Right atrium auricular region (tissue), 2 donors: ENCODE measurements around the gene PDP2. TPM values are rescaled to one million over a fixed set of nuclear protein-coding genes. Genes with fewer than 3 reads are reported as not detected.

Source experiments
- DNase-seq: peaks from one replicate; pipeline ENCODE4 v3.0.0-alpha.2; 2019; ENCODE audit warnings: low spot score
- H3K27ac ChIP-seq, 2 donors: fragments of 200-600 bp; sonication (generic); 1 replicate in 1 of 2; 2 replicates in 1 of 2; pipeline ENCODE4 v1.5.1; 2016 to 2019
- H3K27me3 ChIP-seq, 2 donors: fragments of 200-600 bp; sonication (generic); one replicate each; pipeline versions ENCODE4 v1.5.1 to v1.6.0; 2017 to 2019
- H3K36me3 ChIP-seq: fragments of 200-600 bp; sonication (generic); one replicate; pipeline ENCODE4 v1.5.1; 2016
- H3K4me1 ChIP-seq, 2 donors: fragments of 200-600 bp; sonication (generic); one replicate each; pipeline versions ENCODE4 v1.5.1 to v1.6.0; 2017 to 2019
- H3K4me3 ChIP-seq, 2 donors: fragments of 200-600 bp; sonication (generic); 1 replicate in 1 of 2; 2 replicates in 1 of 2; pipeline ENCODE4 v1.5.1; 2017 to 2019; ENCODE audit warnings: mild to moderate bottlenecking in 1 of 2, moderate library complexity in 1 of 2
- H3K9me3 ChIP-seq, 2 donors: fragments of 200-600 bp; sonication (generic); one replicate each; pipeline ENCODE4 v1.5.1; 2019
- total RNA-seq, 2 donors: library from RNA; depleted of rRNA; stranded (reverse); fragments of >200 nt; gene quantifications; one replicate each; pipeline ENCODE4 v1.1.0, GENCODE V29; 2016
- TF ChIP-seq, protein P1 (sequence below), 2 donors: fragments of 200-600 bp; sonication (generic); IDR thresholded peaks; one replicate each; pipeline ENCODE4 v1.5.1; 2019; ENCODE audit warnings: antibody characterized with exemption in 2 of 2

The PDP2 gene
- total RNA-seq, 2 donors from 2014 or later = 1.7 to 3.4 TPM

DNA sequence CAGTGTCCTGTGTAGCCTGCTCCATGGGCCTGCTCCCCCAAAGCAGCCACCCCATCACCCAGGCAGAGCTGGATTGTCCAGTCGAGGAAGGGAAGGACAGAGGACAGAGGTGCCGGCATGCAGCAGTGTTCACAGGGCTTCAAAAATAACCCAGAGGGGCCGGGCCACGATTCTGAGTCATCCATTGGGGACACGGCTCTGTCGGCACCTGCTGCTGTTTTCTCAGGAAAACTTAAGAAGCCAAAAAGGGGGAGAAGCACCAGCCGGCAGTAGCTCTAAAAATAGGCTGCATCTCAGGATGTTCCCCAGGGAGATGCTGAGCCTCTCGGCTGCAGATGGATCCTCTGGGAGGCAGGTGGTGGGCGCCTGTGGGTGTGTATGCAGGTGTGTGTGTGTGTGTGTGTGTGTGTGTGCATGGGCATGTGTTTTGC lies 34.5 kb upstream of the PDP2 start:
- H3K4me1 ChIP-seq = peaks cover 0 to 14% of the 10 kb centered on the region in 2 donors
- H3K9me3 ChIP-seq = no peaks in the 10 kb centered on the region
- peaks cover 0 to 3% of the 10 kb centered on the region in 2 donors for H3K27me3 ChIP-seq
- no peak overlapping the region for H3K27ac ChIP-seq
- H3K4me3 ChIP-seq = no peak overlapping the region
- DNase-seq = no peak
- TF ChIP-seq, protein P1, sequence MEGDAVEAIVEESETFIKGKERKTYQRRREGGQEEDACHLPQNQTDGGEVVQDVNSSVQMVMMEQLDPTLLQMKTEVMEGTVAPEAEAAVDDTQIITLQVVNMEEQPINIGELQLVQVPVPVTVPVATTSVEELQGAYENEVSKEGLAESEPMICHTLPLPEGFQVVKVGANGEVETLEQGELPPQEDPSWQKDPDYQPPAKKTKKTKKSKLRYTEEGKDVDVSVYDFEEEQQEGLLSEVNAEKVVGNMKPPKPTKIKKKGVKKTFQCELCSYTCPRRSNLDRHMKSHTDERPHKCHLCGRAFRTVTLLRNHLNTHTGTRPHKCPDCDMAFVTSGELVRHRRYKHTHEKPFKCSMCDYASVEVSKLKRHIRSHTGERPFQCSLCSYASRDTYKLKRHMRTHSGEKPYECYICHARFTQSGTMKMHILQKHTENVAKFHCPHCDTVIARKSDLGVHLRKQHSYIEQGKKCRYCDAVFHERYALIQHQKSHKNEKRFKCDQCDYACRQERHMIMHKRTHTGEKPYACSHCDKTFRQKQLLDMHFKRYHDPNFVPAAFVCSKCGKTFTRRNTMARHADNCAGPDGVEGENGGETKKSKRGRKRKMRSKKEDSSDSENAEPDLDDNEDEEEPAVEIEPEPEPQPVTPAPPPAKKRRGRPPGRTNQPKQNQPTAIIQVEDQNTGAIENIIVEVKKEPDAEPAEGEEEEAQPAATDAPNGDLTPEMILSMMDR (IDR thresholded peaks at IDR 0.05) = no peak
- H3K36me3 ChIP-seq = no peaks in the 10 kb centered on the region

DNA sequence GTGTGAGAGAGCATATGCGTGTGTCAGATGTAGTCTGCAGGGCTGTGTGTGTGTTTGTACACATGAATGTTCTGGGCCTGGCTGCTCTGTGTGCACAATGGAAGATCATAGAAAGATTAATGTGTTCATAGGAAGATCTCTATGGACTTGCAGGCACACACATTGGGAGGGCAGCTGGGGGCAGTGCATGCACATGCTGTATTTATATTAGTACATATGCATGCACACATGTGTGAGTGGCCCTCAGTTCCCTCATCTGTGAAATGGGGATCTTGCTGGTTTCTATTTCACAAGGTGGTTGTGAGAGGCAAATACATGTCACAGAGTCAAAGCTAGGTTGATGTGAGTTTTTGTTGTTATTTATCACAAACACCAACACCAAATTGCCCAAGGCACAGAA lies 34.0 kb upstream of the PDP2 start:
- Histone ChIP-seq H3K27ac (no peak overlapping the region), H3K27me3 (peaks cover 0 to 3% of the 10 kb centered on the region in 2 donors), H3K9me3 (no peaks in the 10 kb centered on the region), H3K4me1 (peaks cover 0 to 14% of the 10 kb centered on the region in 2 donors), H3K4me3 (no peak overlapping the region), H3K36me3 (no peaks in the 10 kb centered on the region)
- no peak for DNase-seq
- TF ChIP-seq, protein P1 (IDR thresholded peaks at IDR 0.05) = no peak

DNA sequence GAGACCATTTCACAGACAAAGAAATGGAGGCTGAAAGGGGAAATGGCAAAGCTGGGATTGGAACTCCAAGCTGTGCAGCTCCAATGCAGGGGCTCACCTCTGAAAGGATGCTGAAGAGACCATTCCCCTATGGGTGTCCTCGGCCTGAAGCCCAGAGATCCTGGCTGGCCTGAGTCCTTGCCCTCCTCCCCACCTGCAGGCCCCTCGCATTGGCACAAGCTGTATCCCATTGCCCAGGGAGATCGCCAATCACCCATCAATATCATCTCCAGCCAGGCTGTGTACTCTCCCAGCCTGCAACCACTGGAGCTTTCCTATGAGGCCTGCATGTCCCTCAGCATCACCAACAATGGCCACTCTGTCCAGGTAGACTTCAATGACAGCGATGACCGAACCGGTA lies 33.5 kb upstream of the PDP2 start:
- no peaks in the 10 kb centered on the region for H3K36me3 ChIP-seq
- H3K27me3 ChIP-seq = peaks cover 0 to 3% of the 10 kb centered on the region in 2 donors

DNA sequence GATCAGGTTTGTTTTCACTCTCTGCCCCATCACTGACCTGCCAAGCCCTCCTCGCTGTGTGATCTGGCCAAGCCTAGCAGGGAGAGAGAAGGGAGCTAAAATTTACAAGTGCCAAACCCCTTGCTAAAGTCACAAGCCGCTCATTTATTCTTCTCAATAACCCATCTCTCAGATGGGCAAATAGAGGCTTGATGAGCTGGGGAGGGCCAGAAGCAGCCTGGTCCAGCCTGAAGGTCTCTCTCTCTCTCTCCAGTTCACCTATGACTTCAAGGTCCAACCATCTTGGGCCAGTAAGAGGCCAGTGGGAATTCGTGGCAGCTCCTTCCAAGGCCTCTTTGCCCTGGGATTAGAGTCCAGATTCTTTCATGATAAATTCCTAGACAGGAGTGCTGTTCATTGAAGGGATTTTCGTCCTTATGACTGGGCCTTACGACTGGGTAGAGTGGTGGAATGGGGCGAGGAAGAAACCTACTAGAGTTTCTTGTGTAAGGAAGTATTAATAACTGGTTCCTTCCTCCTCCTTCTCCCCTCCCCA lies 32.7 kb upstream of the PDP2 start:
- Histone ChIP-seq H3K4me1 (peaks cover 0 to 14% of the 10 kb centered on the region in 2 donors), H3K27me3 (peaks cover 0 to 3% of the 10 kb centered on the region in 2 donors), H3K9me3 (no peaks in the 10 kb centered on the region), H3K36me3 (no peaks in the 10 kb centered on the region), H3K27ac (no peak overlapping the region), H3K4me3 (no peak overlapping the region)
- no peak for DNase-seq
- TF ChIP-seq, protein P1 (IDR thresholded peaks at IDR 0.05) = no peak

More for the DNA sequence above, 33.5 kb upstream of the PDP2 start:
- Histone ChIP-seq H3K9me3 (no peaks in the 10 kb centered on the region), H3K4me1 (peaks cover 0 to 14% of the 10 kb centered on the region in 2 donors), H3K27ac (no peak overlapping the region), H3K4me3 (no peak overlapping the region)
- TF ChIP-seq, protein P1 (IDR thresholded peaks at IDR 0.05) = no peak
- no peak for DNase-seq

DNA sequence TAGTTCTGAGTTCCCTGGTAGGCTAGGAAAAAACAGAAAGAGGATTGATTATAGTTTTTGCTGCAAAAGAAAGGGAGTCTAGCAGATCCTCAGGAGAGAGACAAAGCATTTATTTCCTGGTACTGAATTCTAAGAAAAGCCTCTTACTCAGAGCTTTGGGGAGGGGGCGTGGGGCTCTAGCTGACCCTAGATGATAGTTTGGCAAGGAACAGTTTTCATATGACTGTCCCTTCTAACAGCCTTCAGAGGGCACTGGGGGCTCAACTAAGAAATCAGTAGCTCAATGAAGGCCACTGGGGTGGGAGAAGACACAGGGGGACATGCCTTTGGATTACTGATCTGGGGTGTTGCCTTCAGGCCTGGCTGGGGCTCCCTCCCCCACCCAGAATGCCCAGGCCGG lies 32.1 kb upstream of the PDP2 start:
- no peaks in the 10 kb centered on the region for H3K9me3 ChIP-seq
- H3K36me3 ChIP-seq = no peaks in the 10 kb centered on the region
- no peak overlapping the region for H3K27ac ChIP-seq
- H3K27me3 ChIP-seq = peaks cover 0 to 3% of the 10 kb centered on the region in 2 donors
- peaks cover 0 to 14% of the 10 kb centered on the region in 2 donors for H3K4me1 ChIP-seq
- no peak for DNase-seq
- TF ChIP-seq, protein P1 (IDR thresholded peaks at IDR 0.05) = no peak
- no peak overlapping the region for H3K4me3 ChIP-seq

DNA sequence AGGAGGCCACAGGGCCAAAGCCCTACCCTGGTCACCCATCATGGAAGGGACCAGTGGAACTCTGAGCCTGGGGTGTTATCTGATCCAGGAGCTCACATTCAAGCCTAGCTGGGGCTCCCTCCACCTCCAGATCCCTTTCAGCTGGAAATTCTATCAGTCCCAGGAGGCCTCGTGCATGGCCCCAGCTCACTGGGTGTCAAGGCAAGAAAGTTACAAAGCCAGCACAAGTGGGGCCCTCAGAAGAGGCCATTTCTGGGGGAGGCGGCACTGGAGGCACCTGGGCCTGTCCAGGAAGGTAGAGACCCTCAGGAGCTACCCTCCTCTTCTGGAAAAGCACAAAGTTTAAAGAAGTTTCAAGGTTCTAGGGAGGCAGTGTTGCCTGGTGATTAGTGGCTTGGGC lies 31.3 kb upstream of the PDP2 start:
- H3K27ac ChIP-seq = no peak overlapping the region
- no peak overlapping the region for H3K4me3 ChIP-seq
- peaks cover 0 to 13% of the 10 kb centered on the region in 2 donors for H3K4me1 ChIP-seq
- H3K27me3 ChIP-seq = peaks cover 0 to 3% of the 10 kb centered on the region in 2 donors
- TF ChIP-seq, protein P1 (IDR thresholded peaks at IDR 0.05) = no peak
- H3K9me3 ChIP-seq = no peaks in the 10 kb centered on the region
- H3K36me3 ChIP-seq = no peaks in the 10 kb centered on the region
- DNase-seq = no peak
